ENCODE results near the gene ALDH1L2.
"Not testable (repeated sequence)": the region's sequence is repeated elsewhere in the genome, so short reads cannot be mapped to it uniquely, and the experiment has no call there.

The ALDH1L2 gene

GRCh38 chr12:105084251-105085250 lies at the start of gene ALDH1L2:
TSS of gene ALDH1L2 (minus strand) at chr12:105084458. CDS start at chr12:105084436, 22 bp downstream.
- peak in 1 of 2 experiments; percentile 14 for DNase-seq

DNA sequence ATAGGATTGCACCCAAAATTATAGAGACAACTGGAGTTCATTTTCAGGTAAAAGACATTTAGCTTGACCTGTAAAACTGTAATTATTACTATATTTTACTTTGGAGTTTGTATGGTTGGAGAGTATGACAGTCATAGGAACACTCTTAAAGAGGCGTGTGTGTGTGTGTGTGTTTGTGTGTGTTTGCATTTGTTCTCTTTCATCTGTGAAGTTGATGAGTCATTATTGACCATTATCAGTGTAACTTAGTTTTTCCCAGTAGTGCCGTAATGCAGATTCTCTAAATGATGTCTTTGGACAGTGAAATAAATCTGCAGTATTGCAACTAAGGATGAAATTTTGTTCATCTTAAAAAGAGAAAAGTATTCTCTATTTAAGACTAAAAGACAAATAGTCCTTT lies 36.3 kb upstream of the ALDH1L2 start:
- DNase-seq, result no peak

DNA sequence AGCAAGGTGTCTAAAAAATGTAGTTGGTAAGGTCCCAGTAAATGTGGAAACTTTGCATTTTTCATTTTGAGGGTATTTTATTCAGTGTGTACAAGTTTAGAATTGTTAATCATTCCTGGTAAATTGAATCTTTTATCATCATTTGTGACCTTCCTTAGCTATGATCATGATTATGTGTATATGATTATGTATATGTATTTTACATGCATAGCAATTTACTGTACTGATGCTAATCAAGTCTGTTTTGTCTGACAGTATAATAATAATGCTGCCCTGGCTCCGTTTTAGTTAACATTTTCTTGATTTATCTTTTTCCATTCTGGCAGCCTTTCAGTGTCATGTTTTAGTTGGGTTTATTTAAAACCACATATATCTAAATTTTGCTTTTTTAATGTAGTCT lies 32.7 kb upstream of the ALDH1L2 start:
- no peak for DNase-seq

- no peak for DNase-seq
These were observed 28.8 kb upstream of the ALDH1L2 start for GRCh38 chr12:105113094-105113493.

DNA sequence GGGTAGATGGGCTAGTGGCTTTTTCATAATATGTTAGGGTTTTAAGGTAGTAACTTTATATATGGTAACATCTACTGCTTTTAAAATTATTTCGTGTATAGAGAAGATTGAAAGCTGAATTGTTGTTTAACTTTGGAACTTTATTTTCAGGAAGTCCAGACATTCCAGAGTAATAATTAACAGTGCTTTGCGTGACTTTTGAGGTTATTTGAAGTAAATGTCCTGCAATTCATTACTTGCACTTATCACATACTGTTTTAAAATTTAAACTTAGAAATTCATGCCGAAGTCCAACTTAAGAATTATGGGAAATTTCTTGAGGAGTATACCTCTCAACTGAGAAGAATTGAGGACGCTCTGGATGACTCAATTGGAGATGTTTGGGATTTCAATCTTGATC lies 26.6 kb upstream of the ALDH1L2 start:
- no peak for DNase-seq

DNA sequence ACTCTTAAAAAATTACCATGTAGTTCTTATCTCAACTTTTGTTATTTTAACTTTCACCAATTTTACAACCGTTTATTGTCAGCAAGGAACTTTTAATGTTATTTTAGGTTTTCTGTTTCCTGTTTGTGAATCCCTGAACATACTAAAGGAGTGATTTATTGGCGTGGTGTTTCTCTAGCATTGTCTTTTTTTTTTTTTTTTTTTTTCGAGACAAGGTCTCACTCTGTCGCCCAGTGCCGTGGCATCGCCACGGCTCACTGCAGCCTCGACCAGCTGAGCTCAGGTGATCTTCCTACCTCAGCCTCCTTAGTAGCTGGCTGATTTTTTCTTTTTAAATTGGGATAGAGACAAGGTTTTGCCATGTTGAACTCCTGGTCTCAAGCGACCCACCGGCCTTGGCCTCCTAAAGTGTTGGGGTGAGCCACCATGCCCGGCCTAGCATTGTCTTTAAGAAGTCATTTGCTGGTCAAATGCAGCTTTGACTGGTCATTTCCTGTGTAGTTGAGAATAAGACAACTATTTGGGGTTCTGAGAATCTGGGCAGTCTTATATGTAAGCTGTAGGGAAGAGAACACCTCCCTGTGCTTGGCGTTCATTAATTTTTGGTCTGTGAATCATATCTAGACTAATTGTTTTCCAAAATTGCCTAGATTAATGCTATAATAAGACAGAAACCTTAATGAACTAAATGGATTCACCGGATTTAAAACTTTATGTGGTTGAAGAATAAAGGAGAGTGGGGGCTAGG lies 25.4 kb upstream of the ALDH1L2 start:
- no peak for DNase-seq

- peak; percentile 85 to 89 for DNase-seq
These were observed 23.5 kb upstream of the ALDH1L2 start, which contains the start of gene WASHC4 for GRCh38 chr12:105107494-105108371. TSS of gene WASHC4 (plus strand) at chr12:105107731. CDS start at chr12:105107801, 70 bp downstream.

DNA sequence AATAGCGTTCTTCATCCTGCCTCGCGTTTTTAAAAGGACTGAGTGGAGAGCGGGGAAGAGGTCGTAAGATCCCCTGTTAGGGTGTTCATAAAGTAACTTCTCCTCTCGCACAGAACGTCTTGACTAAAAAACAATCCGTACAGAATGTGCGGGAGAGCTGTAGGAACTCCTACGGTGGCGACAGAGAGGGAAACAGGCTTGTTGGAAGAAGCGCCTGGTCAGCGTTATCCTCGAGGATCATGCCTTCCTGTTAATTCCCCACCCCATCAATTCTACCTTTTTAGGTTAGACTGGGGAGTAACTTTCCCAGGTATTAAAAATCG lies 22.9 kb upstream of the ALDH1L2 start:
- no peak for DNase-seq

DNA sequence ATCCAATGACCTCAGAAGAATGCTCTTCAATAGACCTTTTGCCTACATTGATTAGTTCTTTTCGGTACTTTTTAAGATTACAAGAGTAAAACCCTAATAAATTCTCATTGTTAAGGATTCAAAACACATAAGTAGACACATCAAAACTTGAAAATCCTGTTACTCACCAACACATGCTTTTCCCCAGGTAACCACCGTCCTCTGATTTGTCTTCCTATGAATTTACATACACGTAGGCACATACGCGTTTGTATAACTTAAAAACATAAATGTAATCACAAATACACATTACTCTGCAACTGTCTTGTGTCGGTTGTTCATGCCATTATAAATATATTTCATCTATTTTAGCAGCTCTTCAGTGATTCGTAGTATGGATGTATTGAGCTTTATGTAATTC lies 22.4 kb upstream of the ALDH1L2 start:
- DNase-seq, result no peak

- DNase-seq, result no peak
These were observed 20.5 kb upstream of the ALDH1L2 start for GRCh38 chr12:105104762-105105161.

DNA sequence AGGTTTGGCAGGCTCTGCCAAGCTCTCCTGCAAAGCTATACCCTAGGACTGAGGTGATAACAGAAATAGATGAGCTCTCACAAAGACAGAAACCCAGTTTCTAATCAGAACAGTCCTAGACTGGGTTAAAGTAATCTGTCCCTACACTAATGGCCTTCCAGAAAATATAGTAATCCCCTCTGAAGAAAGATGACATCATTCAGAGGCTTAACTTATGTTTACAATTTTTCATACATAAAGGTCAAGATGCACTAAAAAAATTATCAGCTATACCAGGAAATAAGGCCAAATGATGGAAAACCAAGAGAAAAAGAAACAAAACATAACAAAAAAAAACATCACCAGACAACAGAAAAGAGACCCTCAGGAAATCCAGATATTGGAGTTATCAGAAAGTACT lies 18.4 kb upstream of the ALDH1L2 start:
- no peak for DNase-seq

DNA sequence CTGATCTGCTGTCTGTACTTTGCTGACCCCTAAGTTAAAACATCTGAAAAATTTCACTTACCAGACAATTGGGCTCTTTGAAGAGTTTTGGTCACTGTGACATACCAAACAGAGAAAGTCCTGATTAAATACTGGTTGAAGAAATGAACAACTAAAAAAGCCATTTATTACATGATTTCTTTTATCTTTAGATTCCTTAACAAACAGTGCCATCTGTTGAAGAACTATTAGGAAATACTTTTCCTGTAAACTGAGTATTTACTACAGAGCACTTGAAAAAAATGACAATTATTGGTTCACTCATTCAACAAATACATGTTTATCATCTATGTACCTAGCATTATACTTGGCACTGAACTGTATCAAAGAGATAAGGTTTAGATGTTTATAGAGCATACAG lies 16.7 kb upstream of the ALDH1L2 start:
- no peak for DNase-seq

DNA sequence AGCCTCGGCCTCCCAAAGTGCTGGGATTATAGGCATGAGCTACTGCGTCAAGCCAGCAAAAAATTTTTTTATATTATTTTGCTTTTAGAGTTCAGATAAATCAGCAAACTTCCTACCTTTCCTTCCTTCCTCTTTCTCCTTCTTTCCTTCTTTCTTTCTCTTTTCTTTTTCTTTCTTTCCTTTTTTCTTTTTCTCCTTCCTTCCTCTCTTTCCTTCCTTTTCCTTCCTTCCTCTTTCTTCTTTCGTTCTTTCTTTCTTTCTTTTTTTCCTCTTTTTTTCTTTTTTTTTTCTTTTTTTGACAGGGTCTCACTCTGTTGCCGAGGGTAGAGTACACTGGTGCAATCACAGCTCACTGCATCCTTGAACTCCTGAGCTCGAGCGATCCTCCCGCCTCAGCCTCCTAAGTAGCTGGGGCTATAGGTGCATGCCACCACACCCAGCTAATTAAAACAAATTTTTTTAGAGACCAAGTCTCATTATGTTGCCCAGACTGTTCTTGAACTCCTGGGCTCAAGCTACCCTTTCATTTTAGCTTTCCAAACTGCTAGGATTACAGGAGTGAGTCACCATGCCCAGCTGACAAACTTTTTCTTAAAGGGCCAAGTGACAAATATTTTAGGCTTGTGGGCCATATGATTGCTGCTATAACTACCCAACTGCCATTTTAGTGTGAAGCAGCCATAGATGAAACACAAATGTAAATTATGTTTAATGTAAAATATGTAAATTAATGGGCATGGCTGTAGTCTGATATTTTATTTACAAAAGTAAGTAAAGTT lies 16.1 kb upstream of the ALDH1L2 start:
- no peak for DNase-seq

GRCh38 chr12:105099356-105099755 lies 15.1 kb upstream of the ALDH1L2 start:
- no peak for DNase-seq

DNA sequence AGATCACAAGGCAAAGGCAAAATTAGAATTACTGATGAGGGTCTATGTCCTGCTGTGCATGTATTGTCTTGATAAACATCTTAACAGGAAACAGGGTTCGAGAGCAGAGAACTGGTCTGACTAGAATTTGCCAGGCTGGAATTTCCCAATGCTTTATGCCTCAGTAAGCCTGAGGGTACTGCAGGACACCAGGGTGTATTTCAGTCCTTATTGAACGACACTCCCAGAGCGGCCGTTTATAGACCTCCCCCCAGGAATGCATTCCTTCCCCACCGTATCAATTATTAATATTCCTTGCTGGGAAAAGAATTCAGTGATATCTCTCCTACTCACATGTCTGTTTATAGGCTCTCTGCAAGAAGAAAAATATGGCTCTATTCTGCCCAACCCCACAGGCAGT lies 11.1 kb upstream of the ALDH1L2 start:
- not testable (repeated sequence) for DNase-seq

DNA sequence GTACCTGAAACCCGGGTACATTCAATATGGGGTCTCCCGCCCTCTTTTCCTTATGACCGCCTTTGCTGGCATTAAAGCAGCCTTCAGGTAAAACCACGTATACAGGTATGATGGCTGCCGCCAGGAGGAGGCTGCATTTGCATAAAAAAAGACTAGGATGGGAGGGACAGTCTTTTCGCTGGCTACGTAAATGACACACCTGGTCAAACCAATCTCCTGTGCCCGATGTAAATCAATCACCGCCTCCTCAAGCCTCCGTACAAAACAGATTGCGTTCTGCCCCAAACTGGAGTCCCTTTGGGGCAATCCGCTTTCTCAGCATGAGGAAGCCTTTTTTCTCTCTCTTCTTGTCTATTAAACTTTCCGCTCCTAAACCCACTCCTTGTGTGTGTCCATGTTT lies 8.1 kb upstream of the ALDH1L2 start:
- no peak for DNase-seq

DNA sequence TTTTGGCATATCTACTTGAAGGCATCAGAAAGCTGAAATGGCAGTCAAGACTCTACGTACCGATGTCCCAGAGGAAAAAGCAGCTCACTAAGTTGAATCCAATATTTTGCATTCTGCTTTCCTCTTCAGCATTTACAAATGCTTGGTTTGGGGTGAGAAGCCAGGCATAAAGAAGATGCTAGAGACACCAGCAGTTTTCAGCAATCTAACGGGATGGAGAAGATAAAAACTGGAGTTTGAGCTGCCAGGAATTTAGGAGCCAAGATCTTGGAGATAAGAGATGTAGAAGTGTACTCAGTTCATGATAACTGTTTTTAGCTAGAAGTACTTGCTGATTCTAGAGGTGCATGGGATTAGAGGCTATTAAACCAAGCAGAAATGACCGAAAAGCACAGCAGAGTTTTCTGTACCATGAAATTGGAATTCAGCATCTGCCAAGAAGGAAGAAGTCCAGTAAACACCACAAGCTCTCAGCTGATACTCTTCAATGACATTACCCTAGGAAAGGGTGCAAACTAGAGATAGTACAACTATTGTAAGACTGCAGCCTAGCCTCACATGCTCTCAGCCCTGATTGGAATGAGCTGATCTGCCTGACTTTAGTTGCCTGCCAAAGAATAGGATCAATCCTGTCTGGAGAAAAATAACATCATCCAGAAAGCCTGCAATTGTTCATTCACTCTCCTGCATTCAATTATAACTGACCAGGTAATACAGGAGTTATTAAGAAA lies 7.4 kb upstream of the ALDH1L2 start:
- DNase-seq, result no peak

- DNase-seq, result no peak
These were observed 6.1 kb upstream of the ALDH1L2 start for GRCh38 chr12:105090361-105090760.

- no peak for DNase-seq
These were observed 5.6 kb upstream of the ALDH1L2 start for GRCh38 chr12:105089817-105090216.

DNA sequence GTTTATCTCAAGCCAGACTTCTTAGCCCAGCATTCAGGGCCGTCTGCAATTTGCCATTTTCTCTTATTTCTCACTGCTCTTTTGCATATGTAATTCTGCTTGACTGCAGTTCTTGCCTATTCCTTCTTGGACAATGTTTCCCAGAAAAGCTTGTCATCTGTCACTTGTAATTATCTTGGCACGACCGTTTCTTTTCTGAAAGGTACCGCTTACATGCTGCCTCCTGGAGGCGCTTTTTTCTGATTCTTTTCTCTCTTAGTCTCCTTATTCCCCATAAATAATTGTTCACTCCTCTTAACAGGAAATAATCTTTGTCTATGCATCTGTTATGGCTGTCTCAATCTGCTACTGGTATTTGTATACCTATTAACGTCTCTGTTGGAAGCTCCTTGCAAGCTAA lies 1.2 kb upstream of the ALDH1L2 start:
- no peak for DNase-seq

GRCh38 chr12:105083551-105084105 lies 630 bp downstream of the ALDH1L2 start:
- DNase-seq, result no peak

All from activated CD4-positive, alpha-beta T cell treated with anti-CD3 and anti-CD28 coated beads, Interleukin-2, amount 50 U/mL, for 4 hours (primary cell).